Measurements from ENCODE around the gene GET3. TPM values are rescaled to one million over a fixed set of nuclear protein-coding genes. Genes with fewer than 3 reads are reported as not detected.
"Not testable (repeated sequence)": the region's sequence is repeated elsewhere in the genome, so short reads cannot be mapped to it uniquely, and the experiment has no call there.

Gene GET3
- total RNA-seq, 1 donor from 2014 or later = 25.0 TPM

DNA sequence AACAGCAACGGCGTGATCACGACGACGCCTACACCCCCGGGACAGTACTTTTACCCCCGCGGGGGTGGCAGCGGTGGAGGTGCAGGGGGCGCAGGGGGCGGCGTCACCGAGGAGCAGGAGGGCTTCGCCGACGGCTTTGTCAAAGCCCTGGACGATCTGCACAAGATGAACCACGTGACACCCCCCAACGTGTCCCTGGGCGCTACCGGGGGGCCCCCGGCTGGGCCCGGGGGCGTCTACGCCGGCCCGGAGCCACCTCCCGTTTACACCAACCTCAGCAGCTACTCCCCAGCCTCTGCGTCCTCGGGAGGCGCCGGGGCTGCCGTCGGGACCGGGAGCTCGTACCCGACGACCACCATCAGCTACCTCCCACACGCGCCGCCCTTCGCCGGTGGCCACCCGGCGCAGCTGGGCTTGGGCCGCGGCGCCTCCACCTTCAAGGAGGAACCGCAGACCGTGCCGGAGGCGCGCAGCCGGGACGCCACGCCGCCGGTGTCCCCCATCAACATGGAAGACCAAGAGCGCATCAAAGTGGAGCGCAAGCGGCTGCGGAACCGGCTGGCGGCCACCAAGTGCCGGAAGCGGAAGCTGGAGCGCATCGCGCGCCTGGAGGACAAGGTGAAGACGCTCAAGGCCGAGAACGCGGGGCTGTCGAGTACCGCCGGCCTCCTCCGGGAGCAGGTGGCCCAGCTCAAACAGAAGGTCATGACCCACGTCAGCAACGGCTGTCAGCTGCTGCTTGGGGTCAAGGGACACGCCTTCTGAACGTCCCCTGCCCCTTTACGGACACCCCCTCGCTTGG lies 55.0 kb downstream of the GET3 start:
- DNase-seq (ENCODE audit: low spot score) = peak; percentile 65

DNA sequence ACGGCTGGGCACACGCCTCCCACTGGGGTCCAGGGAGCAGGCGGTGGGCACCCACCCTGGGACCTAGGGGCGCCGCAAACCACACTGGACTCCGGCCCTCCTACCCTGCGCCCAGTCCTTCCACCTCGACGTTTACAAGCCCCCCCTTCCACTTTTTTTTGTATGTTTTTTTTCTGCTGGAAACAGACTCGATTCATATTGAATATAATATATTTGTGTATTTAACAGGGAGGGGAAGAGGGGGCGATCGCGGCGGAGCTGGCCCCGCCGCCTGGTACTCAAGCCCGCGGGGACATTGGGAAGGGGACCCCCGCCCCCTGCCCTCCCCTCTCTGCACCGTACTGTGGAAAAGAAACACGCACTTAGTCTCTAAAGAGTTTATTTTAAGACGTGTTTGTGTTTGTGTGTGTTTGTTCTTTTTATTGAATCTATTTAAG lies 55.6 kb downstream of the GET3 start:
- no peak for DNase-seq (ENCODE audit: low spot score)

GRCh38 chr19:12793290-12794195 lies 56.2 kb downstream of the GET3 start:
- peak; percentile 96 for DNase-seq (ENCODE audit: low spot score)

- DNase-seq (ENCODE audit: low spot score) = peak; percentile 25
Measured at GRCh38 chr19:12794196-12794941, 57.1 kb downstream of the GET3 start.

GRCh38 chr19:12794971-12795381 lies 57.7 kb downstream of the GET3 start:
- DNase-seq (ENCODE audit: low spot score) = no peak

GRCh38 chr19:12796146-12797071 lies 59.1 kb downstream of the GET3 start:
- DNase-seq (ENCODE audit: low spot score) = peak; percentile 92

DNA sequence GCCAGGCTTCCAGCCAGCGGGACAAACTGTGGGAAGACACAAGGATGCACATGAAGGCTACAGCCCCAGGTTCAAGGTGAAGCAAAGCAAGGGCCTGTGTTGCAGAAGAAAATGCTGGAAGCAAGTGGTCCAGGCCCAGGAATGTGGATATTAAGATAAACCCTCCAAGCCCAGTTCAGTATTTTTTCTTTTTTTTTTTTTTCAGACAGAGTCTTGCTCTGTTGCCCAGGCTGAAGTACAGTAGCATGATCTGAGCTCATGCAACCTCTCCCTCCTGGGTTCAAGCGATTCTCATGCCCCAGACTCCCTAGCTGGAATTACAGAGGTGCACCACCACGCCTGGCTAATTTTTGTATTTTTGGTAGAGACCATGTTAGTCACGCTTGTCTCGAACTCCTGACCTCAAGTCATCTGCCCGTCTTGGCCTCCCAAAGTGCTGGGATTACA lies 59.9 kb downstream of the GET3 start:
- DNase-seq (ENCODE audit: low spot score) = no peak

GRCh38 chr19:12797607-12798006 lies 60.3 kb downstream of the GET3 start:
- not testable (repeated sequence) for DNase-seq (ENCODE audit: low spot score)

Other genes with a start within 250 kb of the GET3 start
- 26.5 TPM for gene ZNF564, start 186.0 kb upstream of the GET3 start, total RNA-seq (ENCODE audit: insufficient read depth, low replicate concordance)
- gene ZNF490, start 126.7 kb upstream of the GET3 start, total RNA-seq (ENCODE audit: insufficient read depth, low replicate concordance) = 4.1 TPM
- gene ZNF791, start 126.6 kb upstream of the GET3 start, total RNA-seq (ENCODE audit: insufficient read depth, low replicate concordance) = 19.0 TPM
- 22.1 TPM for gene MAN2B1, start 70.8 kb upstream of the GET3 start, total RNA-seq (ENCODE audit: insufficient read depth, low replicate concordance)
- 24.8 TPM for gene WDR83, start 70.7 kb upstream of the GET3 start, total RNA-seq (ENCODE audit: insufficient read depth, low replicate concordance)
- 36.4 TPM for gene DHPS, start 55.6 kb upstream of the GET3 start, total RNA-seq (ENCODE audit: insufficient read depth, low replicate concordance)
- gene GNG14, start 49.5 kb upstream of the GET3 start, total RNA-seq (ENCODE audit: insufficient read depth, low replicate concordance) = not detected
- gene FBXW9, start 40.9 kb upstream of the GET3 start, total RNA-seq (ENCODE audit: insufficient read depth, low replicate concordance) = not detected
- 18.5 TPM for gene TNPO2, start 13.6 kb upstream of the GET3 start, total RNA-seq (ENCODE audit: insufficient read depth, low replicate concordance)
- gene TRIR, start 2.8 kb upstream of the GET3 start, total RNA-seq (ENCODE audit: insufficient read depth, low replicate concordance) = 116 TPM
- not detected for gene BEST2, start 14.3 kb downstream of the GET3 start, total RNA-seq (ENCODE audit: insufficient read depth, low replicate concordance)
- 17.1 TPM for gene HOOK2, start 38.1 kb downstream of the GET3 start, total RNA-seq (ENCODE audit: insufficient read depth, low replicate concordance)
- gene JUNB, start 54.0 kb downstream of the GET3 start, total RNA-seq (ENCODE audit: insufficient read depth, low replicate concordance) = 277 TPM
- 112 TPM for gene PRDX2, start 64.3 kb downstream of the GET3 start, total RNA-seq (ENCODE audit: insufficient read depth, low replicate concordance)
- not detected for gene THSD8, start 64.6 kb downstream of the GET3 start, total RNA-seq (ENCODE audit: insufficient read depth, low replicate concordance)
- 5.3 TPM for gene RNASEH2A, start 69.1 kb downstream of the GET3 start, total RNA-seq (ENCODE audit: insufficient read depth, low replicate concordance)
- gene RTBDN, start 97.1 kb downstream of the GET3 start, total RNA-seq (ENCODE audit: insufficient read depth, low replicate concordance) = not detected
- gene MAST1, start 101.0 kb downstream of the GET3 start, total RNA-seq (ENCODE audit: insufficient read depth, low replicate concordance) = 2.2 TPM
- 21.7 TPM for gene DNASE2, start 144.0 kb downstream of the GET3 start, total RNA-seq (ENCODE audit: insufficient read depth, low replicate concordance)
- 3.1 TPM for gene KLF1, start 149.7 kb downstream of the GET3 start, total RNA-seq (ENCODE audit: insufficient read depth, low replicate concordance)
- 9.1 TPM for gene GCDH, start 153.7 kb downstream of the GET3 start, total RNA-seq (ENCODE audit: insufficient read depth, low replicate concordance)
- gene SYCE2, start 181.8 kb downstream of the GET3 start, total RNA-seq (ENCODE audit: insufficient read depth, low replicate concordance) = not detected
- 40.0 TPM for gene FARSA, start 196.2 kb downstream of the GET3 start, total RNA-seq (ENCODE audit: insufficient read depth, low replicate concordance)
- gene CALR, start 201.1 kb downstream of the GET3 start, total RNA-seq (ENCODE audit: insufficient read depth, low replicate concordance) = 404 TPM
- 18.8 TPM for gene RAD23A, start 208.4 kb downstream of the GET3 start, total RNA-seq (ENCODE audit: insufficient read depth, low replicate concordance)
- 18.3 TPM for gene GADD45GIP1, start 219.7 kb downstream of the GET3 start, total RNA-seq (ENCODE audit: insufficient read depth, low replicate concordance)
- not detected for gene DAND5, start 232.1 kb downstream of the GET3 start, total RNA-seq (ENCODE audit: insufficient read depth, low replicate concordance)

Measured in umbilical cord (tissue), 2 donors.